Prostate gland (tissue), 2 donors: ENCODE measurements around the gene STAT1. TPM values are rescaled to one million over a fixed set of nuclear protein-coding genes. Genes with fewer than 3 reads are reported as not detected.

ENCODE experiments used
- DNase-seq: peaks from one replicate; pipeline ENCODE4 v3.0.0-alpha.2; 2019; ENCODE audit warnings: low spot score
- H3K27ac ChIP-seq, 2 donors: fragments of 200-600 bp; sonication (generic); 2 replicates each; pipeline ENCODE4 v1.5.1; 2017 to 2019
- H3K27me3 ChIP-seq: fragments of 200-600 bp; sonication (generic); replicated peaks from 2 replicates; pipeline ENCODE4 v1.5.1; 2019; ENCODE audit not compliant: insufficient read depth
- H3K36me3 ChIP-seq, 2 donors: fragments of 200-600 bp; sonication (generic); 1 replicate in 1 of 2; 2 replicates in 1 of 2; pipeline versions ENCODE4 v1.5.1 to v1.8.1; 2017 to 2019
- H3K4me1 ChIP-seq: fragments of 200-600 bp; sonication (generic); replicated peaks from 2 replicates; pipeline ENCODE4 v1.5.1; 2019
- H3K4me3 ChIP-seq, 2 donors: fragments of 200-600 bp; sonication (generic); 2 replicates each; pipeline ENCODE4 v1.5.1; 2017 to 2019
- H3K9me3 ChIP-seq: fragments of 200-600 bp; sonication (generic); 2 replicates; pipeline ENCODE4 v1.5.1; 2017
- CTCF ChIP-seq, 4 experiments: fragments of 200-600 bp in 2 of 4; fragments of 450-650 bp in 2 of 4; sonication (generic) in 2 of 4; IDR thresholded peaks; 1 replicate in 3 of 4; 2 replicates in 1 of 4; pipeline ENCODE4 v1.5.1; 2016 to 2019; ENCODE audit warnings: antibody characterized with exemption in 4 of 4, mild to moderate bottlenecking in 2 of 4, moderate library complexity in 2 of 4
- POLR2A ChIP-seq: fragments of 450-650 bp; IDR thresholded peaks from one replicate; pipeline ENCODE4 v1.6.1; 2016; ENCODE audit warnings: antibody characterized with exemption, mild to moderate bottlenecking
- POLR2AphosphoS5 ChIP-seq: sonication (generic); formaldehyde crosslinking; IDR thresholded peaks from one replicate; pipeline ENCODE4 v1.6.1; 2017; ENCODE audit warnings: antibody characterized with exemption
- WGBS: methylation state at CpG from one replicate; pipeline ENCODE4 v1.1.5; 2018; 5-methylcytosine and 5-hydroxymethylcytosine counted together
- intact Hi-C: fragments of 100-400 bp; cut with DNase I; formaldehyde crosslinking; loops from one replicate; pipeline ENCODE4 v1.14.2; 2022
- total RNA-seq, 2 donors: library from RNA; depleted of rRNA; stranded (reverse); fragments of >200 nt; gene quantifications; one replicate each; pipeline ENCODE4 v1.1.0, GENCODE V29; 2016

Gene STAT1
- total RNA-seq, 2 donors from 2014 or later, result 53.3 to 64.1 TPM

GRCh38 chr2:190959911-190960788 is 53.8 kb downstream of the STAT1 start:
- H3K4me1 ChIP-seq, result no peaks in the 10 kb centered on the region
- H3K27ac ChIP-seq, result no peak overlapping the region
- no peaks in the 10 kb centered on the region for H3K27me3 ChIP-seq
- no peaks in the 10 kb centered on the region for H3K9me3 ChIP-seq
- no peak overlapping the region for H3K4me3 ChIP-seq
- TF ChIP-seq CTCF (IDR thresholded peaks at IDR 0.05) (no peak), POLR2AphosphoS5 (no peak), POLR2A (no peak)
- DNase-seq, result no peak
- intact Hi-C loops, result no loop called here
- WGBS, result 76% methylated on average over 5 of the region's 5 CpGs
- H3K36me3 ChIP-seq, result no peaks in the 10 kb centered on the region

- no peaks in the 10 kb centered on the region for H3K9me3 ChIP-seq
- no peak overlapping the region for H3K27ac ChIP-seq
- no peak for DNase-seq
- no peaks in the 10 kb centered on the region for H3K4me1 ChIP-seq
- H3K4me3 ChIP-seq, result no peak overlapping the region
- WGBS, result 26% methylated on average over 4 of the region's 4 CpGs
- H3K27me3 ChIP-seq, result no peaks in the 10 kb centered on the region
- intact Hi-C loops, result no loop called here
- TF ChIP-seq CTCF (IDR thresholded peaks at IDR 0.05), result no peak
- no peak for TF ChIP-seq POLR2AphosphoS5
- no peak for TF ChIP-seq POLR2A
- no peaks in the 10 kb centered on the region for H3K36me3 ChIP-seq
These were observed 60.7 kb downstream of the STAT1 start for GRCh38 chr2:190953257-190953656.

- Histone ChIP-seq H3K4me3 (no peak overlapping the region), H3K36me3 (no peaks in the 10 kb centered on the region), H3K27ac (no peak overlapping the region), H3K4me1 (peaks cover 8% of the 10 kb centered on the region), H3K9me3 (no peaks in the 10 kb centered on the region), H3K27me3 (no peaks in the 10 kb centered on the region)
- 90% methylated on average over 3 of the region's 3 CpGs for WGBS
- intact Hi-C loops, result no loop called here
- no peak for DNase-seq
- TF ChIP-seq POLR2A (no peak), CTCF (IDR thresholded peaks at IDR 0.05) (no peak), POLR2AphosphoS5 (no peak)
These were observed 63.4 kb downstream of the STAT1 start for GRCh38 chr2:190950566-190950991.

- DNase-seq, result no peak
- TF ChIP-seq POLR2AphosphoS5, result no peak
- intact Hi-C loops, result no loop called here
These were observed 65.3 kb downstream of the STAT1 start for GRCh38 chr2:190948671-190949070.

GRCh38 chr2:190947711-190948251 is 66.2 kb downstream of the STAT1 start:
- Histone ChIP-seq H3K4me3 (no peak overlapping the region), H3K9me3 (no peaks in the 10 kb centered on the region), H3K36me3 (no peaks in the 10 kb centered on the region), H3K4me1 (peaks cover 8% of the 10 kb centered on the region), H3K27ac (peak overlapping the region in 1 of 2 donors; percentile 8), H3K27me3 (no peaks in the 10 kb centered on the region)
- TF ChIP-seq CTCF (IDR thresholded peaks at IDR 0.05) (peak in 1 of 4 experiments; percentile 17), POLR2AphosphoS5 (peak; percentile 4), POLR2A (no peak)
- no peak for DNase-seq
- 2% methylated on average over 2 of the region's 2 CpGs for WGBS
- intact Hi-C loops, result no loop called here

More at GRCh38 chr2:190948671-190949070, 65.3 kb downstream of the STAT1 start:
- no peaks in the 10 kb centered on the region for H3K27me3 ChIP-seq
- no peaks in the 10 kb centered on the region for H3K36me3 ChIP-seq
- no peak overlapping the region for H3K4me3 ChIP-seq
- no peak overlapping the region for H3K27ac ChIP-seq
- no peaks in the 10 kb centered on the region for H3K9me3 ChIP-seq
- WGBS, result 75% methylated on average over 2 of the region's 2 CpGs
- peaks cover 8% of the 10 kb centered on the region for H3K4me1 ChIP-seq
